Neutrophil (primary cell): ENCODE measurements around the gene CCDC88C.
A peak's percentile ranks its signal among the peaks of the same experiment; 100 is the strongest.
"Not testable (repeated sequence)": the region's sequence is repeated elsewhere in the genome, so short reads cannot be mapped to it uniquely, and the experiment has no call there.

ENCODE experiments used
- H3K27ac ChIP-seq: fragments of 200-600 bp; sonication (generic); 2 replicates; pipeline ENCODE4 v1.5.1; 2016; ENCODE audit warnings: mild to moderate bottlenecking, moderate library complexity
- H3K27me3 ChIP-seq: fragments of 200-600 bp; sonication (generic); 2 replicates; pipeline ENCODE4 v1.6.0; 2016; ENCODE audit warnings: mild to moderate bottlenecking
- H3K36me3 ChIP-seq: fragments of 200-600 bp; sonication (generic); 2 replicates; pipeline ENCODE4 v1.5.1; 2017
- H3K4me1 ChIP-seq, 2 experiments: fragments of 200-600 bp in 1 of 2; sonication (generic) in 1 of 2; 1 replicate in 1 of 2; 2 replicates in 1 of 2; pipeline versions ENCODE4 v1.5.1 to v1.6.1; 2013 to 2016; ENCODE audit warnings: low read depth in 1 of 2, low read length in 1 of 2, mild to moderate bottlenecking in 1 of 2, moderate library complexity in 1 of 2; ENCODE audit not compliant: control insufficient read depth in 1 of 2, insufficient read depth in 1 of 2
- H3K4me3 ChIP-seq, 2 experiments: fragments of 200-600 bp in 1 of 2; sonication (generic) in 1 of 2; 1 replicate in 1 of 2; 2 replicates in 1 of 2; pipeline ENCODE4 v1.5.1; 2013 to 2016; ENCODE audit warnings: low read depth in 1 of 2, low read length in 1 of 2, mild to moderate bottlenecking in 1 of 2, moderate library complexity in 1 of 2
- H3K9me3 ChIP-seq: fragments of 200-600 bp; sonication (generic); 2 replicates; pipeline ENCODE4 v1.5.1; 2016
- CTCF ChIP-seq: fragments of 200-600 bp; sonication (generic); IDR thresholded peaks from 2 replicates; pipeline ENCODE4 v1.5.1; 2016; ENCODE audit warnings: antibody characterized with exemption

Gene CCDC88C

GRCh38 chr14:91227183-91227628 is 190.4 kb downstream of the CCDC88C start:
- Histone ChIP-seq H3K36me3 (peaks cover 63% of the 10 kb centered on the region), H3K27me3 (no peaks in the 10 kb centered on the region), H3K4me1 (peaks cover 48 to 50% of the 10 kb centered on the region in 2 experiments), H3K27ac (no peak overlapping the region), H3K9me3 (no peaks in the 10 kb centered on the region), H3K4me3 (no peak overlapping the region)
- no peak for TF ChIP-seq CTCF

- H3K36me3 ChIP-seq: peaks cover 71% of the 10 kb centered on the region
- H3K4me3 ChIP-seq, H3K9me3 ChIP-seq, H3K27ac ChIP-seq, H3K27me3 ChIP-seq: not testable (repeated sequence)
- H3K4me1 ChIP-seq: peaks cover 40 to 42% of the 10 kb centered on the region in 2 experiments
These were observed 191.3 kb downstream of the CCDC88C start for GRCh38 chr14:91226360-91226759.

DNA sequence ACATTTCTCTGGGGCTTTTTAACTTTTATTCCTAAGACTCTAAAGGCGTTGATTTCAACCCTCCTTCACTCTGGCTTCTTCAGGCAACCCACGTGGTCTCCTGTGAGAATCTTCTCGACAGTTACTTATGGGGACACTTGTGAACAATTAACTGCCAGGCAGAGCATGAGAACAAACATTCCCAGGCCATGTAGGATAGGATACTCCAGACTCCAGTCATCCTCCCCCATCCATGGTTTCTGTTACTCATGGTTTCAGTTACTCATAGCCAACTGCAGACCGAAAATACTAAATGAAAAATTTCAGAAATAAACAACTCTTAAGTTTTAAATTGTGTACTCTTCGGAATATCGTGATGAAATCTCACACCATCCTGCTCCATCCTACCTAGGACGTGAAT is 192.6 kb downstream of the CCDC88C start:
- Histone ChIP-seq H3K36me3 (peaks cover 85% of the 10 kb centered on the region), H3K27ac (no peak overlapping the region), H3K9me3 (no peaks in the 10 kb centered on the region), H3K4me3 (no peak overlapping the region), H3K4me1 (peaks cover 26 to 29% of the 10 kb centered on the region in 2 experiments), H3K27me3 (no peaks in the 10 kb centered on the region)
- no peak for TF ChIP-seq CTCF

GRCh38 chr14:91223028-91223783 is 194.4 kb downstream of the CCDC88C start:
- H3K27ac ChIP-seq: peak overlapping the region; percentile 62
- no peaks in the 10 kb centered on the region for H3K27me3 ChIP-seq
- H3K4me1 ChIP-seq: peaks cover 10 to 11% of the 10 kb centered on the region in 2 experiments
- H3K36me3 ChIP-seq: peaks cover 90% of the 10 kb centered on the region
- TF ChIP-seq CTCF: no peak
- no peak overlapping the region for H3K4me3 ChIP-seq
- H3K9me3 ChIP-seq: no peaks in the 10 kb centered on the region
